GM21576 (cell line): ENCODE measurements around the gene CCNJ.
"Not testable (repeated sequence)": the region's sequence is repeated elsewhere in the genome, so short reads cannot be mapped to it uniquely, and the experiment has no call there.

Source experiments
- ATAC-seq: cut with Tn5 transposase; IDR thresholded peaks from one replicate; pipeline ENCODE4 v1.9.1; 2021; ENCODE audit warnings: mild to moderate bottlenecking, moderate library complexity; ENCODE audit not compliant: unreplicated experiment

Gene CCNJ, protein sequence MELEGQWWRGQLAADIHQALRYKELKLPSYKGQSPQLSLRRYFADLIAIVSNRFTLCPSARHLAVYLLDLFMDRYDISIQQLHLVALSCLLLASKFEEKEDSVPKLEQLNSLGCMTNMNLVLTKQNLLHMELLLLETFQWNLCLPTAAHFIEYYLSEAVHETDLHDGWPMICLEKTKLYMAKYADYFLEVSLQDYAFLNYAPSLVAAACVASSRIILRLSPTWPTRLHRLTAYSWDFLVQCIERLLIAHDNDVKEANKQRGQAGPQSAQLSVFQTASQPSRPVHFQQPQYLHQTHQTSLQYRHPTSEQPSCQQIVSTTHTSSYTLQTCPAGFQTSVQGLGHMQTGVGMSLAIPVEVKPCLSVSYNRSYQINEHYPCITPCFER

DNA sequence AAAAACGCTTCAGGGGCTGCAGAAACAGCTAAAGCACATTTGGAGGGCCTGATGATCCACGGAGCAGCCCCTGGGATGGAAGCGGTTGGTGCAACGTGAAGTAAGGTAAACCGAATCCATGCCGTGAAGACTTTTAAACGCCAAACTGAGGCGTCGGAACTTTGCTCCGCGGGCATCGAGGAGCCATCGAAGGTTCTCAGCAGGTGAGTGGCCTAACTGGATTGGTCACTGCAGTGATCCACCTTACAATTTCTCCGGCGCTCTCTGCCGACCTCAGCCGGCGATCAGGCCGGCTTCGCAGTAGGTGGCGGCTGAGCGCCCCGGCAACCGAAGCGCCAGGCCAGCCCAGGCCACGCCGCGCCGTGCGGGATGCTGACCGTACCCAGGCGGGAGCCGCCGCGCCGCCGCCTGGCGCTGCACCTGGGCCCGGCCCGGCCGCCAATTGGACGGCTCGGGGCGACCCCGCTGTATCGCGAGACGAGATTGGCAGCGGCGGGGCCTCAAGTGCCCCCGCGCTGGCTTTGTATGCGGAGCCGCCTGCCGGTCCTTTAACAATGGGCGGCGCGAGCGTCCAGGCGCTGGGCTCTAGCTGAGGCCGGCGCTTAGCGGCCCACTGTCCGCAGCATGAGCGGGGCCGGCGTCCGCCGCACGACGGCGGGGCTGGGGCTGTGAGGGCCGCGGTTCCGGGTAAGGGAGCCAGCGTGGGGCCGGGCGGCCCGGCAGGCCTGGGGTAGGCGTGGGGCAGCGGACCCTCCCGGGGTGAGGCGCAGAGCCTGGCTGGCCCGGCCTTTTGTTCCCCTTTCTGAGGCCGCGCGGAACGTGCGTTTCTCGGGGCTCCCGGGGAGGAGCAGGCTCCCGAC lies at the start of gene CCNJ:
TSS of gene CCNJ (plus strand) at position 551 of the 860 bp plus-strand sequence. CDS start 811 bp downstream, outside the sequence.
- ATAC-seq, result peak; percentile 85

DNA sequence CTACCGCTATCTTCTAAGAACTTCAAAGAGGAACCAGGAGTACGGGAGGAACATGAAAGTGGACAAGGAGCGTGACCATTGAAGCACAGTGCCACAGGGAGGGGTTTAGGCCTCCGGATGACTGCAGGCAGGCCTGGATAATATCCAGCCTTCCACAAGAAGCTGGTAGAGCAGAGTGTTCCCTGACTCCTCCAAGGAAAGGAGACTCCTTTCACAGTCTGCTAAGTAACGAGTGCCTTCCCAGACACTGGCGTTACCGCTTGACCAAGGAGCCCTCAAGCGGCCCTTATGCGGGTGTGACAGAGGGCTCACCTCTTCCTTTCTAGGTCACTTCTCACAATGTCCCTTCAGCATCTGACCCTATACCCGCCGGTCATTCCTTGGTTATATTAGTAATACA lies 49.0 kb upstream of the CCNJ start:
- not testable (repeated sequence) for ATAC-seq

DNA sequence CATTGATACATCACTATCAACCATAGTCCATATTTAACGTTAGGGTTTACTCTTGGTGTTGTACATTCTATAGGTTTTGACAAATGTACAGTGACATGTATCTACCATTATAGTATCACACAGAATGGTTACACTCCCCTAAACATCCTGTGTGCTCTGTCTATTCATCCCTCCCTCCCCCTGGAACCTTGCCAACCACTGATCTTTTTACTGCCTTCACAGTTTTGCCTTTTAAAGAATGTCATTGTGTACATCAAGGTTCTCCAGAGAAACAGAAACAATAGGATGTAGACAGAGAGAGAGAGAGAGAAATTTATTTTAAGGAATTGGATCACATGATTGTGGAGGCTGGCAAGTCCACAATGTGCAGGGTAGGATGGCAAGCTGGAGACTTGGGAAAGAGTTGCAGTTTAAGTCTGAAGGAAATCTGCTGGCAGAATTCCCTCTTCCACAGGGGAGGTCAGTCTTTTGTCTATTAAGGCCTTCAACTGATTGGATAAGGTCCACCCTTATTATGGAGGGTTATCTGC lies 45.1 kb upstream of the CCNJ start:
- no peak for ATAC-seq

DNA sequence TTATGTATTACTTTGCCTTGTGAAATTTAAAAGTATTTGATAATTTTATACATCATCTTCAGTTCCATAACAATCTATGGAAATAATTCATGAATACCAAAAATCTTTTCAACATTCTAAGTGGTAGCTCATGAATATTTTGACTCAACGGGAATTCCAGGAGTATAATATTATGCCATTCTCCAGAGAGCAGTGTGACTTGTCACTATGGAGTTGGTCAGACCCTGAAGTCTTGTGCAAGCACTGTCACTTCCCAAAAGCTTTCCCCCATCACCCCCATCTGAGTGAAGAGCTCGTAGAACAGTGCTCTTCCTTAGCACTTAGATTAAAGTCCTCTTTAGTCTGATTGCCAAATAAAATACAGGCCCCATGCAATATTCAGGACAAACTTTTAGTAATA lies 29.4 kb upstream of the CCNJ start:
- ATAC-seq, result no peak

DNA sequence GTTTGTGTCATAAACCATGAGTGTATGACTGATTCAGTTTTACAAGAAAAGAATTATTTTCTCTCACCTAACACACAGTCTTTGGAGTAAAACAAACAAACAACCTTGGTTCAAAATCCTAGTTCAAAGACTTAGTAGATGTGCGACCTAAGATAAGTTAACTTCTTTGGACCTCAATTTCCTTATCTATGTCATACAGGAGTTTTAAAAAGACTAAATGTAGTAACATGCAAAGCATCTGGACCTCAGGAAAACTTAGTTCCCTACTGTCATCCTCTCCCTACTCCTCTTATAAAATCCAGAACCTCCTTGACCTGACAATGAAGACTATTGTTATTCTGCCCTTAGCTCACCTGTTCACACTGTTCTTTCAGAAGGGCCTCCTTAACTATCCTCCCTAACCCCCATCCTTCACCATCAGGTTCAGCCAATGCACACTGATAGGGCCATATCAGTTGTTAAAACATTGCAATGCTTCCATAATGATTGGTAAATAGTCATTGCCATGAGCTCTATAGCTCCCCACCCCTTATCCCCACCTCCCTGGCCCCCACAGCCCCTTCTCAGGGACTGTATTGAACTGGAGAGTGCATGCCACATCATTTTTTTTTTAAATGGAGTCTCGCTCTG lies 28.8 kb upstream of the CCNJ start:
- no peak for ATAC-seq

DNA sequence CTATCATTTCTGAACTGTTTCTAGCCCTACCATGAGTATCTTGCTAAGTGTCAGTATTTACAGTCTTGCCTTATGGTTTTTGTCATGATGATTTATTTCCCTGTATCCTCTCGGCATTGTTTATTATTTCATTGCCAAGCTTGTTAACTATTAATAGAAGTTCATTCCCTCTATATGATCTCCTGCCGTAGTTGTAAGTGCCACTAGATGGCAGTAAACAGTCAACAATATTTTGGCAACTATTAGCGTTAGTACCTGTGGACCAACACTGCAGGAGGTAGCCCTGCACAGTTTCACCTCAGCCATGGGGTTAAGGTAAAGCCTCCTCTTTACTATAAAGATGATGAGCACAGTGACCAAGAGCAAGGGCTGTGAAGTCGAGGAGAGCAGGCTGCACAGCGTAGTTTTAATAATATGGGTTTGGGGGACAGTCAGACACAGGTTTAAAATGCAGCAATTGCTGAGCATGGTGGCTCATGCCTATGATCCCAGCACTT lies 26.1 kb upstream of the CCNJ start:
- ATAC-seq, result peak; percentile 63

DNA sequence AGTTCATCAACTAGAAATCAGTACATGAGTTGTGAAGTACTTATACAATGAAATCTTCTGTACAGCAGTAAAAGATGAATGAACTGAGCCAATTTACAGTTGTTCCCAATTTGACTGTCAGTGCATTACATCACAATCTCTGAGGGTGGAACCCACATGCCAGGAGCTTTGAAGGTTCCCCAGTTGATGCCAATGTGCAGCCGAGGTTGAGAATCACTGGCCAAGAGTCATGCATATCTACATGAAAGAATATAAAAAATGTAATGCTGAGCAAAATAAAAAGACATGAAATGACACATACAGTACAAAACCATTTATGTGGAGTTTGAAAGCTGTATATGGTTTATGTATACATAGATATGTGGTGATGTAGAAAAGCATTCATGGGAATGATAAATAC lies 22.1 kb upstream of the CCNJ start:
- no peak for ATAC-seq

DNA sequence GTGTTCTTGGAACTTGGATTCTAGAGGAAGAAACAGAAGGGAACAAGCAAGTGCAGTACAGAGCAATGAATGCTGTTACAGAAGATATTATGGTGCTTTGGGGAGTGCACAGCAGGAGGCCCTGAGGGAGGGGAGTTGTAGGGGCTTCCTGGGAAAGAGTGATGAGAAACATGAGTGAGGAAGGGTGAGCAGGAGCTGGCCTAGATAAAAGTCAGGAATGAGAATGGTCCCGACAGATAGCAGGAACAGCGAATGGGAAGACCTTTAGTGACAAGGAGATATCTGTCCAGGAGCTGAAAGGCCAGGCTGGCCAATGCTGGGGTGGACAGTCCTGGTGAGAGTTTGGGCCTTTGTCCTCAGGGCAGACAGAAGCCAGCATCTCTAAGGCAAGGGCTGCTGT lies 20.6 kb upstream of the CCNJ start:
- ATAC-seq, result no peak

DNA sequence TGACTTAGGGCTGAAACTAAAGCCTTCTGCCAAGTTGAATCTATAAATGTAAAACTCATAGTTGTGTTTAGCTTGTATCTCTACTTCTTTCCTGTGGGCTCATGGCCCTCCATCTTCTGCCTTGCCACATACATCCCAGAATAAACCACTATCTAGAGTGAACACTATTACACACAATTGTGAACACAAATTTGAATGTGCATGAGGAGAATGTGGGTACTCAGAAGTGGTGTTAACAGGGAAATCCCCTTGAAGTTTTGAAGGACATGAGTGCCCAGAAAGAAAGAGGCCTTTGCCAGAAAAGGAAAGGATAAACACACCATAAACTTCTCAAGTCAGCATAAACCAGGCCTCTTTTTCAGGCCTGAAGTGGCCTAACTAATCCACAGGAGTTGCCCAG lies 20.2 kb upstream of the CCNJ start:
- ATAC-seq, result no peak

DNA sequence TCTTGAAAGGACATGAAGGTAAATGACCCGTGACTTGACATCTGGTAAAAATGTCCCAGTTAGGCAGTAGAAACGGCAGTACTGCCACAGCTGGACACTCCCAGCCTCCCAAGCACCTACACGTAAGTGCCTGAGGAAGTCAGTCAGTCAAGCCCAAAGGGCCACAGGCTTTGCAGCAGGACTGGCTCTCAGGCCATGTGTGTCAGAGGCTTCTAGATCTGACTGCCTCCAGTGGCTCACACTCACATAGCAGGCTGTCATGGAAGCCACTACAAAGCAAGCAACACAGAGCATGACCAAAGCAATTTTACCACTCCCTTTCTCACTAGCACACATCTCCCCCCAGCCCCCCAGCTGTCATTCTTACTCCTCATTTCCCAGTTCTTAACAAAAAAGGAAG lies 17.8 kb upstream of the CCNJ start:
- no peak for ATAC-seq

DNA sequence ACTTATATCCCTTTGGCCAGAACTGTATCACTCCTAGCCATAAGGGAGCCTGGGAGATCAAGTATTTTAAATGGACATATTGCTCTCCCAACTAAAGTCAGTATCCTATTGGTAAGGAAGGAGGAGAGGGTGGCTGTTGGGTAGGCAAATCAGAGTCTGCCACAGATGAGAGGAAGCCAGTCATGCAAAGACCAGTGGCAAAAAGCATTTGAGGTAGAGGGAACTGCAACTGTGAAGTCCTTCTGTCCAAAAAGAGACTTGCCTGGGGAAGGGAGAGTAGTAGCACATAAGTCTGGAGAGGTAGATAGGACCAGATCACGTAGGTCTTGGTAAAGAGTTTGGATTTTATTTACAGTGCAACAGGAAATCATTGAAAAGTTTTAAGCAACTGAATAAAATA lies 8.8 kb upstream of the CCNJ start:
- no peak for ATAC-seq

DNA sequence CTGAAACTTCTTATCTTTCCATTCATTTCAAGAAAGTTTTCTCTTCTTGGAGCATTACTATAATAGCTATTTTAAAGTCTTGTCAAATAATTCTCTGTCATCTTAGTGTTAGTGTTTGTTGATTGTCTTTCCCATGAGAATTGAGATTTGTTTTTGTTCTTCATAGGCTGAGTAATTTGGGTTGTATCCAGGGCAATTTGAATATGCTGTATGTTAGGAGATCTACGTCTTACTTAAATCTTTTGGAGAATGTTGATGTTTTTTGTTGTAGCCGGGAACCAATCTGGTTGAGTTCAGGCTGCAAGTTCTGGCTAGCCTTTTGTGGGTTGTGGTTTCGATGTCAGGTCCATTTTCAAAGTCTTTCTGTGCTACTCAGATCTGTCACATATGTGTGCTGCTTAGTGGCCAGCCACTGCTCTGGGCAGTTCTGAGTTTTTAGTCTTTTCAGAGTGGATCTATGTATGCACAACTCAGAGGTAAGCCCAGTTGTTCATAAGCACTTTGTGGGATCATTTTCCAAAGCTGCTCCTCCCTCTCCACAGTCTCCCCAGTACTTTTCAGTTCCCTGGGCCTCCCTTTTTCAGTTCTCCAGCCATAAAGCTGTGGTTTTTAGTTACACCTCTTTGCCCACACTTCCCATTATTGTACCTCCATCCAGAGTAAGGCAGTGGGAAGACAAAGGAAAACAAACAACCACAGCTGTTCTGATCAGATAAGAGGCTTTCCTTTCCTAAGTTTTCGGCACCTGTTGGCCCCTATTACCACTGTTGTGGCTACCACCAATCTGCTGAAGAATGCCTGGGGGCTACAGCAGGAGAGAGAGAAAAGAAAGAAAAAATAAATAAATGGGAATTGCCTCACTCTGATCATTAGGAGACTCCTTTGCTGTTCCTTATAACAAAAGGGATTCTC lies 4.7 kb upstream of the CCNJ start:
- ATAC-seq, result no peak

DNA sequence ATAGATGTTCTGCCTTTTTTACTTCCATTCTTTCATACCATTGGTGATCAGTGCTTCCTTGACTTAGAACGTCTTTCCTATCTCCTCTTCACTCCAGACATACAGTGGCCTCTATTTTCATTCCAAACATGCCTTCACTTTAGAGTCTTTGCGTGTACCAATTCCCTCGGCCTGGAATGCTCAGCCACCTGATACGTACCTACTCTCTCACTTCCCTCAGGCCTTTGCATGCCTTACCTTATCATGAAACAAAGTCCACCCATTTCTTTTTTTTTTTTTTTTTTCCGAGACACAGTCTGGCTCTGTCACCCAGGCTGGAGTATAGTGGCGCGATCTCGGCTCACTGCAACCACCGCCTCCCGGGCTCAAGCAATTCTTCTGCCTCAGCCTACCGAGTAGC lies 2.2 kb upstream of the CCNJ start:
- ATAC-seq, result no peak

DNA sequence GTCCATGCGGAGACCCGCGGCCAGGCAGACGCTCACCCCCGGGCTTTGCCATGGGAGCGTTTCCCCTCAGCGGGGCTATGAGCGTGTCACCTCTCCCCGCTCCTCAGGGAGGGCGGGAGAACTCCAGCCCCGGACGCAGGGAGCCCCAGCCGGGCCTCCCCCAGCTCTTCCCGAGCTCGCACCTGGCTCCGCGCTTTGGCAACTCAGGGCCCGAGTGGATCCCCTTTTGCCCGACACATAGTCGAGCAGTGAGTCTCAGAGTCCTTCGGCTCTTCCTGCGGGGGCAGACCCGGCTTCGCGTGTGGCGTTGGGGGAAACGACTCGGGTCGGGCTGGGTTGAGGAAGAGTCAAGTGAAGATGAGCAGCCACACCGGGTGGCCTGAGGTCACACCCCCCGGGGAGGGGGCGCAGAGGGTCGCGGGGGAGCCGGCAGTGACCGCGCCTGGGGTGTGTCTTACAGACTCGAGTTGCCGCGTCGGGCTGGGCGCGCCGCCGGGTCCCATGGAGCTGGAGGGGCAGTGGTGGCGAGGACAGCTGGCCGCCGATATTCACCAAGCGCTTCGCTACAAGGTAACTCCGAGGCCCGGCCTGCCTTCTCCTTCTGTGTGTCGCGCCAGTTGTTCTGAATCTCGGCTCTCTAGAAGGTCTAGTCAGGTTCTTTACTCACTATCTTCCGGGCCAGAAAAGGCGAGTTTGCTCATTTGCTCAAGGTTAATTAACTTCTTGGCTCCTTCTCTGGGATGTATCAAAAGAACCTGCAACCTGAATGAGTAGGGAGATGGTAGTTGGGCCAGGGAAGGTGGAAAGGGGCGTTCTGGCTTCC lies 721 bp downstream of the CCNJ start:
- peak; percentile 33 for ATAC-seq

DNA sequence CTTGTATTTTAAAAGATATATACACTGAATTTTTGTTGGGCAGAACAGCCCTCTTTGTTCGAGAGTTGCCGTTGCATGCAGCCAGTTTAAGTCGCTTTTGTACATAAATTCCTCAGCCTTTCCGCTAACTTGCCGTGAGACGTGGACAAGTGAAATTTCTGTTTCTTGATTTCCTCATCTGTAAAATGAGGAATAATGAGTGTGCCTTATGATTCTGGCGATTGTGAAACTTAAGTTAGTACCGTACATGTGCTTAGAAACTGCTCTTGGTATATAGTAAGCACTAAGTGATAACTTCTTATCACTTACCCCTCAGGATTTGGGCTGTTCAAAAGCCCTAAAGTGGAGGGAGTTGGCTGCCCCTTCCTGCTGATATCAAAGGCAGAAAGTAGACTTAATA lies 1.4 kb downstream of the CCNJ start:
- no peak for ATAC-seq

DNA sequence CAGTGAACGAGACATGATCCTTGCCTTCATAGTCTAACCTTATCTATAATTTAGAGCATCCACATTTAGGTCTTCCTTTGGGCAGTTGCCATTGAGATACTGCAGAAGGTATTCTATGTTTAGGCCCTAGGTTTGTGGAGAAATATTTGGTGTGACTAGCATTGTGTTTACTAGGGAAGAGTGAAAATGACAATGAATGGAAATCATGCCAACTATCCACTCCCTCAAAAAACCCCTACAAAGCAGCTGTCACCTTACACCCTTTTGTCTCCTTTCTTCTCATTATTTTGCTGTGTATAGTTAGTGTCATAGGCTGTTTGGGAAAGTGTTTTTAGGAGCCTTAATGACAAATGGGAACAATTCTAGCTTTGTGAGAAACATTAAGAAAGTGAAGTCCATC lies 3.2 kb downstream of the CCNJ start:
- no peak for ATAC-seq

DNA sequence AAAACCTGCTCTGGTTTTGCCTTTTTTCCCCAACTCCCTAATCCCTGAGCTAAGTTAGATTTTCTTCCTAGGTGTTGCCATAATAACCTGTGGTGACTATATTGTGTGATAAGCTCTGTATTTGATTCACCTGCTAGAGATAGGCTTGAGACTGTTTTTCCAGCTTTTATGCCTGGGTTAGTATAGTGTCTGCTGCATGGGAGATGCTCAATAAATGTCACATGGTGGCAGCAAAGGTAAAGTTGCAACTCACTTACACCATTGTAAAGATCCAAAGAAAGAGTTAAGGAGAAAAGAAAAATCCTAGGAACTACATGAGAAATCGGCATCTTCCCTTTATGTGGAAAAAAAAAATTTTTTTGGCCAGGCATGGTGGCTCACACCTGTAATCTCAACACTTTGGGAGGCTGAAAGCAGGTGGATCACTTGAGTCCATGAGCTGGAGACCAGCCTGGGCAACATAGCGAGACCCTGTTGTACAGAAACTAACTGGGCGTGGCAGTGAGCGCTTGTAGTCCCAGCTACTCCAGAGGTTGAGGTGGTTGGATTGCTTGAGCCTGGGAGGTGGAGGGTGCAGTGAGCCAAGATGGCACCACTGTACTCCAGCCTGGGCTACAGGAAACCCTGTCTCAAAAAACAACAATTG lies 3.7 kb downstream of the CCNJ start:
- ATAC-seq, result no peak

DNA sequence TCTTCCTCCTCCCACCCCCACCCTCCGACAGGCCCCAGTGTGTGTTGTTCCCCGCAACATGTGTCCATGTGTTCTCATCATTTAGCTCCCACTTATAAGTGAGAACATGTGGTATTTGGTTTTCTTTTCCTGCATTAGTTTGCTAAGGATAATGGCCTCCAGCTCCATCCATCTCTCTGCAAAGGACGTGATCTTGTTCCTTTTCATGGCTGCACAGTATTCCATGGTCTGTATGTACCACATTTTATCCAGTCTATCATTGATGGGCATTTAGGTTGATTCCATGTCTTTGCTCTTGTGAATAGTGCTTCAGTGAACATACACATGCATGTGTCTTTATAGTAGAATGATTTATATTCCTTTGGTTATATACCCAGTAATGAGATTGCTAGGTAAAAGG lies 4.5 kb downstream of the CCNJ start:
- ATAC-seq, result not testable (repeated sequence)

DNA sequence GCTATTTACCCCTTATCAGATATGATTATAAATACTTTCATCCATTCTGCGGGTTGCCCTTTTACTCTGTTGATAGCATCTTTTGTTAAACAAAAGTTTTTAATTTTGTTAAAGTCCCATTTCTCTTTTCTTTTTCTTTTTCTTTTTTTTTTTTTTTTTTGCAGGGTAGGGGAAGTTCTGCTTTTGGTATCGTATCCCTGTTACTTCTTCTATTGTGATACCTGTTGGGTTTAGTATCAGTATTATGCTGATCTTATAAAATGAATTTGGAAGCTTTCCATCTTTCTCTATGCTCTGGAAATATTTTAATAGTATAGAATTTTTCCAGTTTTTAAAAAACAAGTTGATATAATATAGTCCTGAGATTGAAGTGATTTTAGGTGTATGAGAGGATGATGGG lies 6.0 kb downstream of the CCNJ start:
- ATAC-seq, result no peak
